GM12865 (cell line): ENCODE measurements around the gene HCRTR2.
A peak's percentile ranks its signal among the peaks of the same experiment; 100 is the strongest.

Source experiments
- DNase-seq: peaks from one replicate; pipeline ENCODE4 v3.0.0; 2010; ENCODE audit warnings: low read depth
- H3K4me3 ChIP-seq: 2 replicates; pipeline ENCODE4 v1.5.1; 2011; ENCODE audit warnings: mild to moderate bottlenecking, low read depth, low read length, control low read depth
- TF ChIP-seq, protein P1 (sequence below): IDR thresholded peaks from 2 replicates; pipeline ENCODE4 v1.5.1; 2011; ENCODE audit warnings: low read length, control low read depth, low read depth, inconsistent platforms; ENCODE audit not compliant: insufficient read depth; ENCODE audit errors: missing control alignments

Gene HCRTR2

DNA sequence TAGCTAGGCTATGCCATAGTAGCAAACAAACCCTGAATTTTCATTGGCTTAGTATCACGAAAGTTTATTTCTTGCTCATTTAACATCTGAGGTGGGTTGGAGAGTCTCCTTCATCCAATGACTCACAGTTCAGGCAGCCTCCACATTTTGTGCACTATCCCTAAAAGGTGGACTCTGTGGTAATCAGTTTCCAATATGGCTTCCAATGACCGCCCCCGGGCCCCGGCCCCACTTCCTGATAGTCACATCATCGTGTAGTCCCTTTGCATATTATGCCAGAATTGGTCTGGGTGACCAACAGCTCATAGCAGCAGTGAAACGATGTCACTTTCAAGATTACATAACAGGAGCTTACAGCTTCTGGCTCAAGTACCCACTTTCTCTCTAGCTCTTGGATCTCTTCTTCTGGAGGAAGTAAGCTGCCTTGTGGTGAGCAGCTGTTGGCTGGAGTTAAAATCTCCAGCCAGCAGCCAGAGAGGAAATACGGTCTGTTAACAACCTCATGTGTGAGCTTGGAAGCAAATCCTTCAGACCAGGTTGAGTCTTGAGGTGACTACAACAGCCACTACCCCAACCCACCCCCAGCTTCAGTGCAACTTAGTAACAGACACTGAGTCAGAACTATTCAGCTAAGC lies 7.8 kb downstream of the HCRTR2 start:
- TF ChIP-seq, protein P1, sequence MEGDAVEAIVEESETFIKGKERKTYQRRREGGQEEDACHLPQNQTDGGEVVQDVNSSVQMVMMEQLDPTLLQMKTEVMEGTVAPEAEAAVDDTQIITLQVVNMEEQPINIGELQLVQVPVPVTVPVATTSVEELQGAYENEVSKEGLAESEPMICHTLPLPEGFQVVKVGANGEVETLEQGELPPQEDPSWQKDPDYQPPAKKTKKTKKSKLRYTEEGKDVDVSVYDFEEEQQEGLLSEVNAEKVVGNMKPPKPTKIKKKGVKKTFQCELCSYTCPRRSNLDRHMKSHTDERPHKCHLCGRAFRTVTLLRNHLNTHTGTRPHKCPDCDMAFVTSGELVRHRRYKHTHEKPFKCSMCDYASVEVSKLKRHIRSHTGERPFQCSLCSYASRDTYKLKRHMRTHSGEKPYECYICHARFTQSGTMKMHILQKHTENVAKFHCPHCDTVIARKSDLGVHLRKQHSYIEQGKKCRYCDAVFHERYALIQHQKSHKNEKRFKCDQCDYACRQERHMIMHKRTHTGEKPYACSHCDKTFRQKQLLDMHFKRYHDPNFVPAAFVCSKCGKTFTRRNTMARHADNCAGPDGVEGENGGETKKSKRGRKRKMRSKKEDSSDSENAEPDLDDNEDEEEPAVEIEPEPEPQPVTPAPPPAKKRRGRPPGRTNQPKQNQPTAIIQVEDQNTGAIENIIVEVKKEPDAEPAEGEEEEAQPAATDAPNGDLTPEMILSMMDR: no peak
- H3K4me3 ChIP-seq: no peak overlapping the region
- DNase-seq: peak; percentile 3

DNA sequence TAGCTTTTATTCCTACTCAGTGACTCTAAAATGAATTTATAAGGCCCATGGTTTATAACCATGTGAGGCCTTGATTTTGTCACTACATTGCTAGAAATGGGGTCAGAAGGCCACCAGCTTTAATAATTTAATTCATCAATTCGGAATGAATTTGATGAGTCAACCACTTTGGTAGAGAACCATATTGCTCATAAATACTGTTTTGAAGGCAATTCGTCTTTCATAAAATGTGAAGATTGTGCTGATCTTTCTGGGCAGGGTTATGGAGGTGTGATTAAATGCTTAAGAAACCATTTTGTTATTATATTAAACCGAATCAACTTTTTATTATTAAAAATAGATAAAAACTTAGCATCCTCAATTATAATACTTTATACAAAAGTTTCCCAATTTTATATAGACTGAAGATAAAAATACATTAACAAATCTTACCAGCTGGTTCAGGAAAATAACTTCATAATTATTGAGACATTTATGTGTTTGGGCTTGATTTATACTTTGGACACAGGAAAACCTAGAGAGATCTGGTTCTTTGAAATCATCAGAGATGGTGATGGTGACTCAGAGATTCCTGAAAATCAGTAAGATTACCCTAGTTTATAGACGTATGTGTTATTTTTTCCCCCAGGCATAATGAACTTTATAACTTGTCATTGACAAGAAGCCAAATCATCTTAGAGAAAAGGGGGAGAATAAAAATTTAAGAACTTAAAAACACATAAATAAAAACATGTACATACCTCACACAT lies 10.6 kb downstream of the HCRTR2 start:
- TF ChIP-seq, protein P1: no peak
- H3K4me3 ChIP-seq: no peak overlapping the region
- DNase-seq: no peak

DNA sequence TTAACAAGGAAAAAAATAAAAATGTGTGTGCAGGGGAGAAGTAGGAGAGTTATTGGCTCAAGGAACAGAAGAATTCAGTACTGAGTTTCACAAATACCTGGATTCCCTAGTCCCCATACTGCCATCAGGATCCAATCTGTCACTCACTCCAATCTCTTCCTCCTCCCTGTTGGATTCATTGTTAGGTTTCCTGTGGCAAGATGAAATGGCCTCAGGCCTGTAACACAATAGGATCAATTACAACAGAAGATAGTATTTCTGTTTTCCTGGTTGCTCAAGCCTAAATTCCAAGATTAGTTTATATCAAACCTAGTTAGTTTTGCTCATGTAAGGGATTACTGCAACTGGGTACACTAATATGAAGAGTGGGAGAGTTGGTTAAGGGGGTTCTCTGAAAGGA lies 24.4 kb downstream of the HCRTR2 start:
- no peak for DNase-seq
- H3K4me3 ChIP-seq: no peak overlapping the region
- TF ChIP-seq, protein P1: no peak

DNA sequence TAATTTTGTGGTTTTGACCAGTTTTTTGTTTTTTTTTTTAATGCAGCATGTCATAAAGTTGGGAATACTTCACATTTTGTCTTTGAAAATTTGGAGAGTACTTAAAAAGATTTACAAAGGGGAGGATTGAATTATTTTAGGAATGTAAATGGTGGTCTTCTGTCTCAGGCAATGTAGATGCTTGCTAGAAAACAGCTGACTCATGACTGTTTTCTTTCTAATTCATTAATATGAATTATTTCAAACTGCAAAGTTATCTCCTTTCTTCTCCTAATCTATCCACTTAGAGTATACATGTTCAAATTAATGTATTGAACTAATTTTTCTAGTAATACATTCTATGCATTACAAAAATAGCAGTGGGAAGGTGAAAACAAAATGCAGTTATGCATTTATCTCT lies 24.9 kb downstream of the HCRTR2 start:
- no peak overlapping the region for H3K4me3 ChIP-seq
- no peak for DNase-seq
- TF ChIP-seq, protein P1: no peak

DNA sequence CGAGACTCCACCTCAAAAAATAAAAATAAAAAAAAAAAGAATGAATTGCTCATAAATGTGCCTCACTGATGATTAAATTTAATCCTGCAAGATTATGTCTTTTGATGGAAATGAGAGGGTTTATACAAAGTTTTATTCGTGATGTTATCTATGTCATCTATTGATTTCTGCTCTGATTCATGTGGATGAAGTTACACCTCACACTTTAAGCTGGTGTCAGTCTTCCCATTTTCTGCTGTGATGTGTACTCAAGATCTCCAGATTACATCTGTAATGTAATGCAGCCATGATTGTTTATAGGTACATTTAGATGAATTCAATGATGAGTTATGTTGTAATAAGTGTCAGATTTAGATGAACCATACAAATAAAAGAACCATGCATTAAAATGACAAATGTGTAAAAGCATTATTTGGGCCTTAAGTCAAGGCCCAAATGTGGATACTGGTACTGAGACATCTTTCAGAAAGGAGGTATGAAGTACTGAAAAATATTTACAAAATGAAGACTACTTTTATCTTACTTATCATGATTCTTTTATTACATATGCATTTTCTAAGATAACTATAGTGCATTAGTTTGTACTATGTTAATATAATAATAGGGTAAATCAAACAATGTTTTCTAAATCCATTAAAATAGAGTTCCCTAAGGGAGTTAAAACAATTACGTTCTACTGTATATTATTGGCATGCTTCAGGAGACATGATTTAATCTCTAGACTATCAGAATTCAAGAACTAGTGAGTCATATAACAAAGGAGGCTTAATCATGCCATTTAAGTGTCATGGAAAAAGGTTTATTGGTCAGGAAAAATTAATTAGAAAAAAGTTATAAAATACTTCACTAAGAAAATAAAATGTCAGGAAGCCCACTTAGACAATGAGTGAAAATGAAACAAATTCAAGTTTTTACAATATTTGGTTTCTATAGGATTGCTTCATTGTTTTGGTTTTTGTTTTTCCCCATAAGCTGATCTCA lies 34.5 kb downstream of the HCRTR2 start:
- no peak overlapping the region for H3K4me3 ChIP-seq
- TF ChIP-seq, protein P1: no peak
- no peak for DNase-seq

DNA sequence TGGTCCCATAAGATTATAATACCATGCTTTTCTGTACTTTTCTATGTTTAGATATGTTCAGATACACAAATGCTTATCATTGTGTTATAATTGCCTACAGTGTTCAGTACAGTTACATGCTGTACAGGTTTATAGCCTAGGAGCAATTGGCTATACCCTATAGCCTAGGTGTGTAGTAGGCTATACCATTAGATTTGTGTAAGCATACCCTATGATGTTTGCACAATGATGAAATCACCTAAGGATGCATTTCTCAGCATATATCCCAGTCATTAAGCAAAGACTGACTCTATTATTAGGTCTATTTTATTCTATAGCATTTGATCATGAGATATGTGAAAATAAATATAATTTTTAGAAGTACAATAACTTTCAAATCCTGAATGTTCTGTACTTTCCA lies 36.6 kb downstream of the HCRTR2 start:
- TF ChIP-seq, protein P1: no peak
- no peak overlapping the region for H3K4me3 ChIP-seq
- DNase-seq: no peak
